ENCODE data around the gene MAP3K12. TPM values are rescaled to one million over a fixed set of nuclear protein-coding genes. Genes with fewer than 3 reads are reported as not detected.

The MAP3K12 gene
- total and polyA plus RNA-seq, 2 experiments from 2014 or later: 6.6 to 17.9 TPM

DNA sequence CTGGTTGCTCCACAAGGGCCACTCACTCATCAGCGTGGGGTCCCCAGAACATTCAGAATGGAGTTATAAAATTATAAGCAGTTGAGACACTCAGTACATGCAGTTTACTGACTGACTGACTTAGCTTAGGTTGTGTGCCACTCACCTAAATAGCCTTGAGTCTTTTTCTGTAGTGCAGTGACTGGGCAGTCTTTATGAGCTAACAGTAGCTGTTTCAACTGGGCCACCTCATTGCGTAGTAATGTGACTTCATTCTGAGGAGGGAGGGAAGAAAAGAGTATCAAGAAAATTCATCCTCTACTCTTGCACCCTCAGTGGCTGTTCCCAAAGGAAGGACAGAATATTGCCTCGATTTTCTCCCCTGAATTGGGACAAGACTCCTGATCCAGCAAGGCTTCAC, 23.9 kb upstream of the MAP3K12 start:
- H3F3A ChIP-seq (replicated peaks; ENCODE audit: low read depth): no peaks in the 10 kb centered on the region
- H3K27ac ChIP-seq (ENCODE audit: low read depth): no peak overlapping the region
- DNase-seq (ENCODE audit: low spot score): no peak
- H3K4me2 ChIP-seq: no peak overlapping the region
- H3K27me3 Mint-ChIP-seq (ENCODE audit: insufficient read depth, low read depth, poor library complexity): peaks cover 2% of the 10 kb centered on the region
- H3K36me3 ChIP-seq (ENCODE audit: insufficient read depth): no peaks in the 10 kb centered on the region; the same call in 1 of the 2 replicates
- no peaks in the 10 kb centered on the region for H3K79me2 ChIP-seq (replicated peaks; ENCODE audit: insufficient read depth)
- H4K20me1 ChIP-seq (replicated peaks; ENCODE audit: insufficient read depth): no peaks in the 10 kb centered on the region; the same call in none of the 2 replicates
- TF ChIP-seq ZNF462 (CRISPR knock-in tag; IDR thresholded peaks at IDR 0.05) (no peak), POLR2AphosphoS5 (IDR thresholded peaks at IDR 0.05; ENCODE audit: low read depth) (no peak), ZNF114 (CRISPR knock-in tag; IDR thresholded peaks at IDR 0.05) (no peak), EZH2 (IDR thresholded peaks at IDR 0.05; ENCODE audit: low read depth, unreplicated experiment) (no peak), STAT1 (IDR thresholded peaks at IDR 0.05; ENCODE audit: unreplicated experiment) (no peak), NANOG (IDR thresholded peaks at IDR 0.05; ENCODE audit: borderline replicate concordance) (no peak), ZNF331 (CRISPR knock-in tag; IDR thresholded peaks at IDR 0.05; ENCODE audit: low read depth) (no peak), CREB1 (CRISPR knock-in tag; IDR thresholded peaks at IDR 0.05; ENCODE audit: low read depth) (no peak), ETS1 (IDR thresholded peaks at IDR 0.05) (no peak), JUNB (IDR thresholded peaks at IDR 0.05; ENCODE audit: unreplicated experiment) (no peak), REST (IDR thresholded peaks at IDR 0.05; ENCODE audit: unreplicated experiment) (no peak), CTCF (conservative IDR thresholded peaks at IDR 0.05; ENCODE audit: low read depth in 2 of 2) (no peak), EZH2phosphoT487 (IDR thresholded peaks at IDR 0.05; ENCODE audit: unreplicated experiment) (no peak)
- no peaks in the 10 kb centered on the region for H3K27me3 ChIP-seq (ENCODE audit: insufficient read depth)
- no peaks in the 10 kb centered on the region for H3K9me2 ChIP-seq (ENCODE audit: insufficient read depth)
- H3K4me3 Mint-ChIP-seq: no peak overlapping the region
- no peaks in the 10 kb centered on the region for H3K9me3 Mint-ChIP-seq
- no peak for ATAC-seq
- peaks cover 12% of the 10 kb centered on the region for H3K36me3 Mint-ChIP-seq (ENCODE audit: low read depth)
- H3K4me1 Mint-ChIP-seq: no peaks in the 10 kb centered on the region
- no peak overlapping the region for H2AFZ ChIP-seq
- H3K4me3 ChIP-seq: no peak overlapping the region
- no peaks in the 10 kb centered on the region for H3K4me1 ChIP-seq (ENCODE audit: insufficient read depth)
- no peak overlapping the region for H3K27ac Mint-ChIP-seq

Data from GM23338 (cell line).